ENCODE results near the gene MTARC2. TPM values are rescaled to one million over a fixed set of nuclear protein-coding genes. Genes with fewer than 3 reads are reported as not detected.

Gene MTARC2
- total RNA-seq, 6 experiments from 2014 or later = 41.8 to 140 (median 86.6) TPM

DNA sequence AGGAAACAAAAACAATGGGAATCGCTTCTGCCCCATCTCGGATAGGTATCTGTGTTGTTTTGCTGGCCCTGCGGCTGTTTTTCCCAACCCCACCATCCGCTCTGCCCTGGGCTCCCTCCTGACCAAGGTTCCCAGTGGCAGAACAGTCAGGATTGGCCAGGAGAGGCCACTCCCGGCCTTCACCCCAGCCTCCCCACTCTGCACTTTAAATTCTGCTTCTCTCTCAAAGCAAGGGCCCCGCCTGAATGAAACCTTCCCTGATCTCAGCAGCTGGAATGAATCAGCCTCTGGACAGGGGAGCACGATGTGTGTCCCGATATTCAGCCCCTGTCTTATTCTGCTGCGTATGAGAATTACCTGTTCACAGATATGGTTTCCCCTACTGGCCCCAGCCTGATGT, 41.6 kb upstream of the MTARC2 start:
- ATAC-seq (no peak), DNase-seq (no peak)

DNA sequence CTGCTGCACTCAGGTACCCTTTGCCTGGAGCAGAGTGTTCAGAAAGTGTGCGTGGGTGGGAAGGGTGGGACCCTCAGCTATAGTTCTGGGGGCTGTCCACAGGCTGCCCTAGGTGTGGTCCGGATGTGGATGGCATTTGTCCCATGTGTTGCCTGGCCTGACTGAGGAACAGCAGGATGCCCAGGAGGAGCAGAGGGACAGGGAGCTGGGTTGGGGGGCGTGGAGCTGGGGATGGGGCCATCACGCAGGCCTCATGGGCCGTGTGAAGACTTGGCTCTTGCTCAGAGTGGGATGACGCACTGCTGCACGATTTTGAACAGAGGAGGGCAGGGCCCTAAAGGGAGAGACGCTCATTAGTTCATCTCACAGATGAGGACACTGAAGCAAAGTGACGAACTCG, 41.0 kb upstream of the MTARC2 start:
- ATAC-seq = no peak

More for the DNA sequence above, 41.6 kb upstream of the MTARC2 start:
- Histone ChIP-seq H3K4me3 (no peak overlapping the region), H3K4me1 (peaks cover 0 to 28% (median 12%) of the 10 kb centered on the region in 4 donors), H3K27ac (no peak overlapping the region), H3K27me3 (no peaks in the 10 kb centered on the region), H3K36me3 (no peaks in the 10 kb centered on the region), H3K9me3 (no peaks in the 10 kb centered on the region)
- TF ChIP-seq POLR2A (IDR thresholded peaks at IDR 0.05) = no peak
- intact Hi-C loops (cut with DNase I) = no loop called here
- 83% methylated on average over 9 of the region's 9 CpGs for WGBS (ENCODE audit: insufficient coverage, low coverage, low lambda C conversion rate, missing lambda C conversion rate)

DNA sequence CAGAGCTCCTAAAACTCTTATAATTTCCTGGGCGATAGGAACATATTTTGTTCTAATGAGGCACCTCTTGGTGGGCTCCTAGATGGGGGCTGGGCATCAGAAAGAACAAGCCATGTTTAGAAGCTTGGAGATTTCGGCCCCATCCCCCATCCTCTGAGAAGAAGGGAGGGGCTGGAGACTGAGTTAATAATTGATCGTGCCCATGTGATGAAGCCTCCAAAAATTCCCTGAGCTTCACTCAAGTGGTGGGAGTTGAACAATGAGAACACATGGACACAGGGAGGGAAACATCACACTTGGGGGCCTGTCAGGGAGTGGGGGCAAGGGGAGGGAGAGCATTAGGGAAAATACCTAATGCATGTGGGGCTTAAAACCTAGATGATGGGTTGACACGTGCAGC, 39.9 kb upstream of the MTARC2 start:
- no peak for TF ChIP-seq POLR2A (IDR thresholded peaks at IDR 0.05)
- TF ChIP-seq, protein P1, sequence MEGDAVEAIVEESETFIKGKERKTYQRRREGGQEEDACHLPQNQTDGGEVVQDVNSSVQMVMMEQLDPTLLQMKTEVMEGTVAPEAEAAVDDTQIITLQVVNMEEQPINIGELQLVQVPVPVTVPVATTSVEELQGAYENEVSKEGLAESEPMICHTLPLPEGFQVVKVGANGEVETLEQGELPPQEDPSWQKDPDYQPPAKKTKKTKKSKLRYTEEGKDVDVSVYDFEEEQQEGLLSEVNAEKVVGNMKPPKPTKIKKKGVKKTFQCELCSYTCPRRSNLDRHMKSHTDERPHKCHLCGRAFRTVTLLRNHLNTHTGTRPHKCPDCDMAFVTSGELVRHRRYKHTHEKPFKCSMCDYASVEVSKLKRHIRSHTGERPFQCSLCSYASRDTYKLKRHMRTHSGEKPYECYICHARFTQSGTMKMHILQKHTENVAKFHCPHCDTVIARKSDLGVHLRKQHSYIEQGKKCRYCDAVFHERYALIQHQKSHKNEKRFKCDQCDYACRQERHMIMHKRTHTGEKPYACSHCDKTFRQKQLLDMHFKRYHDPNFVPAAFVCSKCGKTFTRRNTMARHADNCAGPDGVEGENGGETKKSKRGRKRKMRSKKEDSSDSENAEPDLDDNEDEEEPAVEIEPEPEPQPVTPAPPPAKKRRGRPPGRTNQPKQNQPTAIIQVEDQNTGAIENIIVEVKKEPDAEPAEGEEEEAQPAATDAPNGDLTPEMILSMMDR (IDR thresholded peaks at IDR 0.05) = no peak
- DNase-seq (no peak), ATAC-seq (no peak)
- Histone ChIP-seq H3K9me3 (no peaks in the 10 kb centered on the region), H3K27me3 (no peaks in the 10 kb centered on the region), H3K4me3 (no peak overlapping the region), H3K4me1 (peaks cover 0 to 23% (median 10%) of the 10 kb centered on the region in 4 donors), H3K36me3 (no peaks in the 10 kb centered on the region), H3K27ac (no peak overlapping the region)
- 94% methylated on average over 3 of the region's 4 CpGs for WGBS (ENCODE audit: insufficient coverage, low coverage, low lambda C conversion rate, missing lambda C conversion rate)
- intact Hi-C loops (cut with DNase I) = no loop called here

More for the DNA sequence above, 41.0 kb upstream of the MTARC2 start:
- TF ChIP-seq, protein P1 (IDR thresholded peaks at IDR 0.05) = no peak
- no peak for TF ChIP-seq POLR2A (IDR thresholded peaks at IDR 0.05)
- 94% methylated on average over 2 of the region's 10 CpGs for WGBS (ENCODE audit: insufficient coverage, low coverage, low lambda C conversion rate, missing lambda C conversion rate)
- DNase-seq = no peak
- no peaks in the 10 kb centered on the region for H3K36me3 ChIP-seq
- no peak overlapping the region for H3K4me3 ChIP-seq
- intact Hi-C loops (cut with DNase I) = no loop called here
- no peaks in the 10 kb centered on the region for H3K9me3 ChIP-seq
- H3K27ac ChIP-seq = no peak overlapping the region
- H3K27me3 ChIP-seq = no peaks in the 10 kb centered on the region
- H3K4me1 ChIP-seq = peaks cover 0 to 28% (median 12%) of the 10 kb centered on the region in 4 donors

DNA sequence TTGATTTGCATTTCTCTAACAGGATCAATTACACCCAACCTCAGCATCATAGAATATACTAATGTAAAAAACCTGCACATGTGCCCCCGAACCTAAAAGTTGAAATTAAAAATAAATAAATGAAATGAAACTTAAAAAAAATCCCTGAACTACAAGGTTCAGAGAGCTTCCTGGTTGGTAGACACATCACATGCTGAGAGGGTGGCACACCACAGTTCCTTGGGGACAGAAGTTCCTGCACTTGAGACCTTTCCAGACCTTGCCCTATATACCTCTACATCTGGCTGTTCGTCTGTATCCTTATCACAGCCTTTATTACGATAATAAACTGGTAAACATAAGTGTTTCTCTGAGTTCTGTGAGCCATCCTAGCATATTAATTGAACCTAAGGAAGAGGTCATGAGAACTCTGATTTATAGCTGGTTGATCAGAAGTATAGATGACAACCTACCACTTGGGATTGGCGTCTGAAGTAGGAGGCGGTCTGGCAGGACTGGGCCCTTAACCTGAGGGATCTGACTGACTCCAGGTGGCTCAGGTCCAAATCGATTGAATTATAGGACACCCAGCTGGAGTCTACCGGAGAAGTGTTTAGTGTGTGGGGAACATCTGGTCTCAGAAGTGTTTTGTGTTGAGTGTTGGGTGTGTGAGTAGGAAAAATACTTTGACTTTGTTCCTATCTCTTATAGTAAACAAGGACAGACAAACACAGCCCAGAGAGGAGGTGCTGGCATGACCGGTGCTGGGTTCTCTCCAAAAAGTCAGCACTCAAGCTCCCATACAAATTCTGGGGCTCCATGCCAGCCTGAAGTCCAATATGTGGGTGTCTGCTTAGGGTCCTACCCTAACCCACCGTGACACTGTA, 39.0 kb upstream of the MTARC2 start:
- H3K27ac ChIP-seq = peak overlapping the region in 2 of 3 donors; percentile 31 to 52
- no peaks in the 10 kb centered on the region for H3K27me3 ChIP-seq
- DNase-seq = no peak

More for the DNA sequence above, 39.0 kb upstream of the MTARC2 start:
- 37% methylated on average over 7 of the region's 9 CpGs for WGBS (ENCODE audit: insufficient coverage, low coverage, low lambda C conversion rate, missing lambda C conversion rate)
- H3K36me3 ChIP-seq = no peaks in the 10 kb centered on the region
- intact Hi-C loops (cut with DNase I) = no loop called here
- no peak overlapping the region for H3K4me3 ChIP-seq
- no peaks in the 10 kb centered on the region for H3K9me3 ChIP-seq
- H3K4me1 ChIP-seq = peaks cover 0 to 23% (median 10%) of the 10 kb centered on the region in 4 donors
- TF ChIP-seq, protein P1 (IDR thresholded peaks at IDR 0.05) = no peak
- TF ChIP-seq POLR2A (IDR thresholded peaks at IDR 0.05) = no peak
- ATAC-seq = peak; percentile 79 to 87 (median 82)

Data from right lobe of liver (tissue), 6 donors.